ENCODE data around the gene BAK1. TPM values are rescaled to one million over a fixed set of nuclear protein-coding genes. Genes with fewer than 3 reads are reported as not detected.

BAK1 gene
- total RNA-seq, 1 experiment from 2014 or later = 18.9 TPM

DNA sequence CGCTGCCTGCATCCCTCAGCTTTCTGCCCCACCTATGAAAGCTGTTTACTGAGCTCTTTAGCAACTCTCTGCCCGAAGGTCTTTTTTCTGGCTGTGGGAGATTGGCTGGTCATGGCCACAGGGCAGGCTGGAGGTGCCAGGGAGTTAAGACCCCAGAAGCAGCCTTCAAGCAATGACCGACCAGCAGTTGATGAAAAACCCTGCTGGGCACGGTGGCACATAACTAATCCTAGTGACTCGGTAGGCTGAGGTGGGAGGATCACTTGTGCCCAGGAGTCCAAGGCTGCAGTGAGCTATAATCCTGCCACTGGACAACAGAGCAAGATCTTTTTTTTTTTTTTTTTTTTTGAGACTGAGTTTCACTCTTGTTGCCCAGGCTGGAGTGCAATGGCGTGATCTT is 20.7 kb upstream of the BAK1 start:
- H3K36me3 ChIP-seq (ENCODE audit: control insufficient read depth in 1 of 2, insufficient read depth in 2 of 2, low read length in 2 of 2) = no peaks in the 10 kb centered on the region
- H3K27ac ChIP-seq (ENCODE audit: low read depth, low read length) = no peak overlapping the region
- no peaks in the 10 kb centered on the region for H3K9me2 ChIP-seq (ENCODE audit: insufficient read depth)
- no peak overlapping the region for H3K9ac ChIP-seq (ENCODE audit: low read length)
- ChIA-PET RAD21 (ENCODE audit: low non-redundant PET in 1 of 2, low total read pairs in 2 of 2, uncharacterized antibody in 2 of 2, unreplicated experiment in 2 of 2) (no interaction called here), POLR2A (no interaction called here), CTCF (no interaction called here)
- H3K4me1 ChIP-seq (ENCODE audit: control insufficient read depth in 1 of 2, insufficient read depth in 2 of 2, low read length in 2 of 2) = peaks cover 17 to 40% of the 10 kb centered on the region in 2 experiments
- no peak overlapping the region for H3K4me2 ChIP-seq (ENCODE audit: low read length)
- no TSS peak for BruUV-seq (replicated peaks)
- no peaks in the 10 kb centered on the region for H3K9me3 ChIP-seq (ENCODE audit: control insufficient read depth in 1 of 2, insufficient read depth in 1 of 2, low read depth in 1 of 2, low read length in 2 of 2)
- no peak for DNase-seq (ENCODE audit: low read depth, low spot score)
- H4K20me1 ChIP-seq (ENCODE audit: insufficient read depth) = no peaks in the 10 kb centered on the region
- no peak overlapping the region for H3K4me3 ChIP-seq (replicated peaks in 1 of 2; ENCODE audit: low read depth in 1 of 2, low read length in 2 of 2)
- TF ChIP-seq CEBPB (IDR thresholded peaks at IDR 0.05; ENCODE audit: low read depth) = no peak
- TF ChIP-seq, protein P1, sequence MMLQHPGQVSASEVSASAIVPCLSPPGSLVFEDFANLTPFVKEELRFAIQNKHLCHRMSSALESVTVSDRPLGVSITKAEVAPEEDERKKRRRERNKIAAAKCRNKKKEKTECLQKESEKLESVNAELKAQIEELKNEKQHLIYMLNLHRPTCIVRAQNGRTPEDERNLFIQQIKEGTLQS (IDR thresholded peaks at IDR 0.05) = no peak
- TF ChIP-seq ZNF274 (IDR thresholded peaks at IDR 0.05; ENCODE audit: low read depth, low read length) = no peak
- no peak for TF ChIP-seq YY1 (IDR thresholded peaks at IDR 0.05; ENCODE audit: extremely low read depth, insufficient replicate concordance, low read depth, low read length)
- TF ChIP-seq POLR2A (IDR thresholded peaks at IDR 0.05; ENCODE audit: borderline replicate concordance, extremely low read depth, insufficient read depth, insufficient read length) = no peak
- TF ChIP-seq POLR2AphosphoS5 (IDR thresholded peaks at IDR 0.05; ENCODE audit: low read depth, low read length) = no peak
- no peak for TF ChIP-seq CBX3 (IDR thresholded peaks at IDR 0.05; ENCODE audit: low read depth)
- TF ChIP-seq REST (IDR thresholded peaks at IDR 0.05; ENCODE audit: low read depth) = no peak
- TF ChIP-seq SP1 (IDR thresholded peaks at IDR 0.05; ENCODE audit: low read depth) = no peak
- TF ChIP-seq EGR1 (IDR thresholded peaks at IDR 0.05; ENCODE audit: low read depth) = no peak
- no peak for TF ChIP-seq ELF1 (IDR thresholded peaks at IDR 0.05; ENCODE audit: borderline replicate concordance, low read depth)
- no peak for TF ChIP-seq JUND (IDR thresholded peaks at IDR 0.05)
- no peak for TF ChIP-seq RAD21 (IDR thresholded peaks at IDR 0.05; ENCODE audit: low read depth)
- no peak for TF ChIP-seq EZH2 (IDR thresholded peaks at IDR 0.05)
- TF ChIP-seq SIN3A (IDR thresholded peaks at IDR 0.05; ENCODE audit: low read depth) = no peak
- no peak for TF ChIP-seq ZFX (IDR thresholded peaks at IDR 0.05)
- no peaks in the 10 kb centered on the region for H3K79me2 ChIP-seq (ENCODE audit: insufficient read depth, low read length)
- H2AFZ ChIP-seq (ENCODE audit: low read depth, low read length, poor library complexity, severe bottlenecking) = no peak overlapping the region
- no peaks in the 10 kb centered on the region for H3K27me3 ChIP-seq (ENCODE audit: insufficient read depth, low read length)
- intact Hi-C loops (cut with micrococcal nuclease) = no loop called here
- ATAC-seq = no peak

Data from HCT116 (cell line).